Right ventricle myocardium inferior (tissue), 1 donor: Measurements from ENCODE around the gene ADCY1. TPM values are rescaled to one million over a fixed set of nuclear protein-coding genes. Genes with fewer than 3 reads are reported as not detected.
"Not testable (repeated sequence)": the region's sequence is repeated elsewhere in the genome, so short reads cannot be mapped to it uniquely, and the experiment has no call there.

Experiments
- ATAC-seq: fragments of 200-7000 bp; cut with Tn5 transposase; one replicate; pipeline ENCODE4 v1.9.1; 2020; ENCODE audit warnings: mild to moderate bottlenecking, moderate library complexity
- DNase-seq: peaks from one replicate; pipeline ENCODE4 v3.0.0; 2021; ENCODE audit errors: missing footprints
- intact Hi-C: fragments of 100-400 bp; cut with DNase I; formaldehyde crosslinking; loops from one replicate; pipeline ENCODE4 v1.11.0; 2022
- total RNA-seq: library from RNA; stranded (reverse); fragmentation: NEBNext Ultra II Directional; extraction: Animal tissue kit (Norgen Biotek cat#: 25700); gene quantifications from one replicate; pipeline ENCODE4 v1.2.1, GENCODE V29; 2021
- donor health status: DM: no; HTN: yes; CAD: no; lungs with severe emphysema.

ADCY1 gene
- total RNA-seq, 1 donor from 2014 or later: 5.9 TPM

DNA sequence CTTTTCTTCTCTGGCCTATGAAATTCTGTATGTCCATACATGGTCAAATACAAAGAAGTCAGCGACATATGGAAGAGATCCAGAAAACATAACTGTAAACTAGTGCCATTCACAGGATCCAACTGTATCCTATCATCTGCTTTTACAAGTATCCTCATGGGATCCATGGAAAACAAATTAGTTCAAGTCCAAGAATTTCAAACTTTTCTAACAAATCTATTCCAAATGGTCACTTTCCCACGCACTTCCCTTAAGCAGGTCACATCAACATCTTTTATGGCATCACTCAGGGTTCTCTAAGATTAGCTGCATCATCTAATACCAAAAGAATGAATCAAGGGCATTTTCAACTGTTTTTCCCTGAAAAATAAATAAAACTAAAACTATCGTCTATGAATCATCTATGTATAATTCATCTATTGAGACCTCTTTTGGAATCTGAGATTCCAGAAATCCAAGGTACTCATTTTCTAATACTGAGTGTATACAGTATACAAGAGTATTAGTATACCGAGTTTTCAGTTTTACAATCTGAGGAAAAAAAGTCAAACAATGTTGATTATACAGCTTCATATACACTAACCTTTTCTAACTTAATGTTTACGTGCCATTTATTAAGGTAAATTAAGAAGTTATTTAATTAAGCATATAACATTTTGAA, 187.5 kb downstream of the ADCY1 start:
- peak; percentile 71 for ATAC-seq
- DNase-seq, intact Hi-C loops: not testable (repeated sequence)

DNA sequence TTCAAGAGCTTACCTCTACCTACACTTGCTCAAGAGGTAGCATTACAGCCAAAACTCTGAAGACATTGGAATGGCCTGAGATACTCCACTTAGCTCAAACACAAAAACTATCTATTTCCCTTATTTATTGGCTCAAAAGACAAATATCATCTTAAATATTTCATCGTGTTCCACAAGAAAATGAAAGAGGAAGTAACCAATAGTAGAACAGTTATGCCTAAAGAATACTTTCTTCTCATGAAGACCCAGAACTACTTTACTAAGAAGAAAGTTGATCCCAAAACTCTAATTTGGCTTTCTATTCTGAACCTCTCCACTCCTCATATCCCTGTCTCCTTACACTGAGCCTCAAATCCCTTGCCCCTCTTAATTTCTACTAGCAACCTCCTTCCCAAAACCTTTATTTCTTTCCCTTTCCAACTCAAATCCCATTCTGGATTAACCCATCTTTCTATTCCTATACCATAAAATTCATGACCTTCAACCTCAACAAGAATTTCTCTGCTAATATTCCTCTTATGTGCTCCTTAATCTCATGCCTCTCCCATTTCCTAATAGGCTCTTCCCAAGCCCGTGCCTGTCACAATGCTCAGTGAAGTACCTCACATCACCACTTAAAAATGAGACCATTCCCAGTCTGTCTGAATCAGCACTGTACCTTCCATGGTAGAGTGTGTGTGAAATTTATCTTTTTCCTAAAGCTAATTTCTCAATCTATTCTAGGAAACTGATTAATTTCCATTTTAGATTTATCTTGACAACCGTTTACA, 188.2 kb downstream of the ADCY1 start:
- DNase-seq, ATAC-seq, intact Hi-C loops: not testable (repeated sequence)

DNA sequence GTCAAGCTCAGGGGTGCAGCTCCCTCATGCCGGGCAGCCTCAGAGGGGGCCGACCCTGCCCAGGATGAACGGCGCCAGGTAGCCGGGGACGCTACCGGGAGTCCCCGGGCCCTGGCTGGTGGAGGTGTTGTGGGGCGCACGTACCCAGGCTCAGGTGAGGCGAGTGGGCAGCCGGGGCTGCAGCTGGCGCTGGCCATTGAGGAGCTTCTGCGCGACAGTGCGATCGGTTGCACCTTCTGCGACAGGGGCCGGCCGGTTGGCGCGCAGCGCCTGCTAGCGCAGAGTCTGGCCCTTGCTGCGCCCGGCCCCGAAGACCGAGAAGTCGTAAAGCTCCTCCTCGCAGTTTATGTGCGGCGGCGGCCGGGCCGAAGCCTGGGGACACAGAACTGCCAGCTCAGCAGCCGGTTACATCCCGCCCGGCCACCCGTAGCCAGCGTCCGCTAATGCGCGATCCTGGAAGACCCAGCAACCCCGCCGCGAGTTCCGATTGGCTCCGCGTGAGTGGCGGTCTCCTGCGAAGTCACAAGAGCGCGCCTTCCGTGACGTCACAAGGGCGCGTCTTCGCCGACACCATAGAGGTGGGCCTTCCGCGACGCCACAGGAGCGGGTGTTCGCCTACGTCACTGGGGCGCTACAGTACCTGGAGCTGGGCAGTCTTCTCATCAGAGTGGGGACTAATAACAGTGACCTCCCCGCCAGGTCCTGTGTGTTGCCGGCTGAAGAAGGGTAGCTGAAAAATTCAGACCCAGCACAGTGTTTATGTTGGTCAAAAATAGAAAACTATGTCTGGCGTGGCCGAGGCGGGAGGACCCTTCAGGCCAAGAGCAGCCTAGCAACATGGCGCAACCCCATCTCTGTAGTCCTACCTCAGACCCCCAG, 194.6 kb downstream of the ADCY1 start:
- peak; percentile 100 for DNase-seq
- intact Hi-C loops: not testable (repeated sequence)
- ATAC-seq: peak; percentile 100

DNA sequence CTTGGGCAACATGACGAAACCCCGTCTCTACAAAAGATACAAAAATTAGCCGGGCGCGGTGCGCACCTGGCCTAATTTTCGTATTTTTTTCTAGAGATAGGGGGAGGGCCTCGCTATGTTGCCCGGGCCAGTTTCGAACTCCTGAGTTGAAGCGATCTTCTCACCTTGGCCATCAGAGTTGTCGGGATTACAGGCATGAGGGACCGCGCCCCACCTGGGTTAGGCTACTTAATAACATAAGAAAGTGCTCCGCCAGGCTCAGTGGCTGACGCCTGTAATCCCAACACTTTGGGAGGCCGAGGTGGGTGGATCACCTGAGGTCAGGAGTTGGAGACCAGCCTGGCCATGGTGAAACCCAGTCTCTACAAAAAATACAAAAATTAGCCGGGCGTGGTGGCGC, 195.5 kb downstream of the ADCY1 start:
- DNase-seq, ATAC-seq, intact Hi-C loops: not testable (repeated sequence)
